HG03469 (cell line): ENCODE measurements around the gene ALDH1A1.

Source experiments
- ATAC-seq: cut with Tn5 transposase; IDR thresholded peaks from one replicate; pipeline ENCODE4 v1.9.1; 2021; ENCODE audit warnings: mild to moderate bottlenecking, moderate library complexity, moderate number of reproducible peaks; ENCODE audit not compliant: unreplicated experiment

The ALDH1A1 gene

GRCh38 chr9:72952914-72953313 is at the start of gene ALDH1A1:
TSS of gene ALDH1A1 (minus strand) at chr9:72953053. CDS start at chr9:72953000, 53 bp downstream.
- ATAC-seq: no peak

DNA sequence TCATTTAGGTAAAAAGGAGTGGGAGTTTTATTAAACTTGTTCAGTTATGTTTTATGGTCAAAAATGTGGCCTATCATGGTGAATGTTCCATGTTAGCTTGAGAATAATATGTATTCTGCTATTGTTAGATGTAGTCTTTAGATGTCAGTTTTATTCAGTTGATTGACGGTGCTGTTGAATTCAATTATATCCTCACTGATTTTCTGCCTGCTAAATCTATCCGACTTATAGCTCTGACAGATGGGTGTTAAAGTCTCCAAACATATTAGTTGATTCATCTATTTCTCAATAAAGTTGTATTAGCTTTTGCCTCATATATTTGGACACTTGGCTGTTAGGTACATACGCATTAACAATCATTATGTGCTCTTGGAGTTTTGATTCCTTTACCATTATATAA is 49.0 kb upstream of the ALDH1A1 start:
- no peak for ATAC-seq

GRCh38 chr9:72998363-72998762 is 45.5 kb upstream of the ALDH1A1 start:
- no peak for ATAC-seq

- ATAC-seq: no peak
Observed at GRCh38 chr9:72997387-72997995, 44.6 kb upstream of the ALDH1A1 start.

DNA sequence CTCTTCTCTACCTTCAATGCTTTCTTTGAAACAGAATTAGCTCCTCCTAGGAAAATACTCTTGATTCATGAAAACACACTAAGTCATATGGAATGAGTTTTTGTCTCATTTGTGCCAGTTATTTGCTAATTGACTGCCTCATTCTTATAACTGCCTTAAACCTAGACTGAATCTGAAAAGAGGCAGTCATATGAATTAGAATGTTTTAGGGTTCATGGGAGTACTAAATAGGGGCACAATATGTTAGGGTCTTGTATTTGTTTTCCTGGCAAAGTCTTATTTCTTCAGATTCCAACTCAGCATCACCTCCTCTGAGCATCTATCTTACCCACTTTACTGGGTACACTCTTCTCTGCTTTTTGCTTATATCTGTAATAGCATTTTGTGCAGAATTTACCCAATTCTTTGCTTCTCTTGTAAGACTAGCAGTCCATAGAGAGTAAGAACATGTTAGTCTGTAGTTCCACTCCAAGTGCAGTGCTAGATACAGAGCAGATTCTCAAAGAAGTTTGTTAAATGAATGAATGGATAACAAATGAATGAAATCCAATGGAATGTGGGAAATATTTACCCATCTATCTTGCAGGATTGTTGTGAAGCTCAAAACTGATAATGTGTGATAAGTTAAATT is 43.9 kb upstream of the ALDH1A1 start:
- no peak for ATAC-seq

- no peak for ATAC-seq
Observed at GRCh38 chr9:72996114-72996513, 43.3 kb upstream of the ALDH1A1 start.

GRCh38 chr9:72995131-72996024 is 42.5 kb upstream of the ALDH1A1 start:
- ATAC-seq: no peak

DNA sequence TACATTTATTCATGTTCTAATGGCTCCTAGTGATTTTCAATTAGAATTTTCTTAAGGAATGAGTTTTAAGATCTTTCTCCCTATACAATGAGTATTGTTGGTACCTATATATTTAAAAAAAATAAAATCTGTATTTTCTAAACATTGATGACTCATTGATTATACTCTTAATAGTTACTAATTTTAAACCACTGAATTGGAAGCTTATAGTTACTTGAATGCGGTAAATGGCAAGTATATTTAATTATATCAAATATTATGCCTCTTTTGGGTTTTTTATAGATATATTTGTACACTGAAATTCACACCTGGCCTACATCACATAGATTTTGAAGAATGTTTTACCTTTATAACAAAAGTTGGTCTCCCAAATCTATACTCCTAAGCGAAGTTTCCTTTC is 38.9 kb upstream of the ALDH1A1 start:
- ATAC-seq: no peak

GRCh38 chr9:72990397-72991182 is 37.7 kb upstream of the ALDH1A1 start:
- no peak for ATAC-seq

- no peak for ATAC-seq
Observed at GRCh38 chr9:72986522-72987116, 33.8 kb upstream of the ALDH1A1 start.

- ATAC-seq: no peak
Observed at GRCh38 chr9:72985746-72986145, 32.9 kb upstream of the ALDH1A1 start.

GRCh38 chr9:72984991-72985390 is 32.1 kb upstream of the ALDH1A1 start:
- ATAC-seq: no peak

DNA sequence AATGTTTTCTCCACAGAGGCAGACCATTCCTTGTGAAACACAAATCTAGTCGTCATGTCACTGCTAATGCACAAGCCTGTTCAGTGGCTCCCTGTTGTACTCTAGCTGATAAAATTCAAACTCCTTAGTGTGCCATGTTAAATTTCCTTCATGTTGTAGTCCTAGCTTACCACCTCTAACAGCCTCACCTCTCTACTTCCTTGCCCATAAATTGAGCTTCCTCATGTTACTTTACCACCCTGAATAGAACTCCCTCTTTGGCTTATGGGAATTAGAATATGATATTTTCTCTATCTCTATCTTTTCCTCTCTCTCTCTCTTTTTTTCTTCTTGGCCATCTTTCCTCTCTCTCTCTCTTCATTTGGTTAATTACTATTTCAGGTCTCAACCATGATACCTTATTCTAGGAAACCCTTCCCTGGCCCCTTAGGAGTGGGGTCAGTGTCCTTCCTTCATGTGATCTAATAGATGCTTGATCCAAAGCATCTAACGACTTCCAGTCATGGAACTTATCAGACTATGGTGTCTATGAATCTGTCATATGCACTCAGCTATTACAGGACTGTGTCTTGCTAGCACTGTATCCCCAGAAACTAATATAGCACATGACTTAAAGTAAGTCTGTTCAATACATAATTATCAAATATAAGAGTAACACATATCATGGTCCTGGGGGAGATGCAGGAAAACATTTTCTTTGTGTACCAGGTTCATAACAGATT is 31.5 kb upstream of the ALDH1A1 start:
- ATAC-seq: no peak

- no peak for ATAC-seq
Observed at GRCh38 chr9:72983512-72984225, 30.8 kb upstream of the ALDH1A1 start.

GRCh38 chr9:72983056-72983455 is 30.2 kb upstream of the ALDH1A1 start:
- ATAC-seq: no peak

DNA sequence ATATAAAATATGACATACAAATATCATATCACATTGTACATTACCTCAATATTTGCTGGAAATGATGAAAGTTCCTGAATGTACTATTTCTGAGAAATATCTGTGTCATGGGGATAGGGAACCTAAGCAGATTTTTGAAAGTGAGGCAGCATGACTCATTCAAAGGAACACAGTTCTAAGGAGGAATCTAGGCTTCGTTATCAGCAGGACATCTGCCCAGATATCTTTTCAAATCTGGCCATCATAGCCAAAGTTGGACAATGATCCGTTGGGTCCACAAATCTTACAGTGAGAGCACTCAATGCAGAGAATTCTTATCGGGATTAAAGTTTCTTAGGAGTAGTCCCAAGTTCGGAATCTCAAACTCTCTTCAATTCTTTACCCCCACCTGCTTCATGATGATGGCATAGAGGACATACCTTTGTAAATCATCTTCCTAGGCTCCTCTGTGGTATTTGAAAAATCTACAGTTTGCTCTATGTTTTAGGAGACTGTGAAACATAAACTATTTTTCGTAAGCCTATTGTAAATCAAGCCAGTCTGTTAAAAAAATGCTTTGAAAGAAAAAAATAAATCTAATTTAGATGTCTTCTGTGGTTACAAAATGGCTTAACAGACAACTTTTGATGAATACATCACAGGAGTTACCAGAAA is 29.4 kb upstream of the ALDH1A1 start:
- ATAC-seq: no peak

DNA sequence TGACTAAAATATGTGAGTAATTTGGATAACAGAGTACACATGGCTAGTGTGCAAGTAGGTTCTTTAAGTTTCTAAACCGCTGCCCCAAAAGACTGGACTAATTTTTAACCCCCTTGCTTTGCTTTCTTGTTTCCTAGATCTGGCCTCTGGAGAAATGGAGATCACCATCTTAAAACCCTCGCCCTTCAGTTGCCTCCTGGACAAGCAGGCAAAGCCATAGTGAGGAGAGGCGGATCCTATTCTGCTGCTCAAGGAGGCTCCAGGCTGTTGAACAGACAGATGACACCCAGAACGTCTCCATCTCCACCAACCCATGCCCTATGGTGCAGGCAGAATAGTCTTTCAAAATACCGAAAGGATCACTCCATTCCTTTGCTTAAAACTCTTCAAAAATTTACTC is 28.6 kb upstream of the ALDH1A1 start:
- ATAC-seq: no peak

DNA sequence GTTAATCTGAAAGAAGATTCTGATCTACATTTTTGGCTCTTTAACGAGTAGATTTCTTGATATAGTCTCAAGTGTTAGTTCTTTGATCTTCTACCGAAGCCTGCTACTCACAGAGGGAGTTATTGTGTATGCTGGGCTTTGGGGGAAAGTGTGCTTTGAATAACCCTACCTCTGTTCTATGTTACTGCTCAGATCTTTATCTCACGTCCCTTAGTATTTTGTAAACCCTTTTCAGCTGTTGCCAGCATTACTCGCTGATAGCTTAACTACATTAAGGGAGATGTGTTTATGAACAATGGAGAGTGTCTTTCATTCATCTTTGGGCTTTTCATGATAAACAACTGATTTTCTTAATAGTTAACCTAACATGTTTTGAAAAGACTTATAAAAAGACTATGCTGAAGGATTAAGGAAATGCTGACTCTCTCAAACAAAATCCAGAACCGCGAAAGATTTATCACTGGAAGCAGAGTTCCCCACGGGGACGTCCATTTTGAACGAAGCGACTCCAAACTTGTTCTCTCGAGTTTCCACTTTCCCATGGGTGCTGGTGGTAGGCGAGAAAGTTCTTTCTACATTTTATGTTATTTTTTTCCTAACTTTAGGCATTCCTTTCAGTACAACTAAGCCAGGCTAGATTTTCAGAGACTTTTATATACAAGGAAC is 27.9 kb upstream of the ALDH1A1 start:
- ATAC-seq: no peak
